H1 (cell line): Measurements from ENCODE around the gene BLTP3B. TPM values are rescaled to one million over a fixed set of nuclear protein-coding genes. Genes with fewer than 3 reads are reported as not detected.

Experiments used
- CTCF ChIA-PET: fragments of 300-600 bp; sonication (Branson Sonifier 250); formaldehyde crosslinking; loops from one replicate; lab custom pipeline; 2021; ENCODE audit not compliant: partially characterized antibody; lab: Charles Lee
- POLR2A ChIA-PET: fragments of 300-600 bp; sonication (Branson Sonifier 250); formaldehyde crosslinking; loops from one replicate; lab custom pipeline; 2021; ENCODE audit warnings: inconsistent platforms; ENCODE audit not compliant: partially characterized antibody; lab: Charles Lee
- DNase-seq, 2 experiments: peaks; one replicate each; pipeline versions ENCODE4 v3.0.0 to v3.0.0-alpha.2; 2010 to 2022; ENCODE audit warnings: low spot score in 2 of 2, low read depth in 1 of 2, mixed read lengths in 1 of 2
- FAIRE-seq: peaks from 2 replicates; lab custom pipeline; 2011; peaks lifted over from hg19 to GRCh38; lab: Jason Lieb, UNC
- H2AFZ ChIP-seq: 2 replicates; pipeline ENCODE4 v1.8.1; 2012; ENCODE audit warnings: low read length, inconsistent platforms
- H2AK5ac ChIP-seq: 2 replicates; pipeline ENCODE4 v1.6.1; 2013; ENCODE audit warnings: low read depth, low read length
- H2BK120ac ChIP-seq: replicated peaks from 2 replicates; pipeline ENCODE3; 2013; ENCODE audit warnings: low read depth, low read length, inconsistent platforms
- H2BK12ac ChIP-seq: 2 replicates; pipeline ENCODE4 v1.6.1; 2013; ENCODE audit warnings: low read depth, low read length
- H2BK15ac ChIP-seq: 2 replicates; pipeline ENCODE4 v1.6.1; 2013; ENCODE audit warnings: low read length
- H2BK20ac ChIP-seq: 2 replicates; pipeline ENCODE4 v1.6.1; 2013; ENCODE audit warnings: low read length
- H2BK5ac ChIP-seq: 2 replicates; pipeline ENCODE4 v1.6.1; 2013; ENCODE audit warnings: low read depth, low read length
- H3K14ac ChIP-seq: 2 replicates; pipeline ENCODE4 v1.6.1; 2013; ENCODE audit warnings: inconsistent platforms; ENCODE audit not compliant: insufficient read length
- H3K18ac ChIP-seq: 2 replicates; pipeline ENCODE4 v1.6.1; 2013; ENCODE audit warnings: low read length; ENCODE audit errors: extremely low read depth
- H3K23ac ChIP-seq: 2 replicates; pipeline ENCODE4 v1.6.1; 2013; ENCODE audit warnings: inconsistent platforms; ENCODE audit not compliant: insufficient read length
- H3K23me2 ChIP-seq: 2 replicates; pipeline ENCODE4 v1.6.1; 2013; ENCODE audit warnings: low read depth, low read length
- H3K27ac ChIP-seq: 2 replicates; pipeline ENCODE4 v1.6.1; 2011; ENCODE audit warnings: low read depth, low read length, inconsistent platforms
- H3K27me3 ChIP-seq, 4 experiments: replicated peaks in 1 of 4; 1 replicate in 1 of 4; 2 replicates in 3 of 4; pipeline versions ENCODE4 v1.6.1 to v1.8.1; 2011 to 2013; ENCODE audit warnings: low read length in 3 of 4, mild to moderate bottlenecking in 3 of 4, inconsistent platforms in 2 of 4, mixed read lengths in 2 of 4, moderate library complexity in 1 of 4; ENCODE audit not compliant: control insufficient read depth in 3 of 4, insufficient read depth in 3 of 4; ENCODE audit errors: extremely low read depth in 1 of 4
- H3K36me3 ChIP-seq, 4 experiments: 2 replicates each; pipeline versions ENCODE4 v1.6.1 to v1.8.1; 2011 to 2013; ENCODE audit warnings: mild to moderate bottlenecking in 4 of 4, low read length in 3 of 4, moderate library complexity in 2 of 4, control low read depth in 1 of 4, inconsistent platforms in 1 of 4; ENCODE audit not compliant: insufficient read depth in 4 of 4, control insufficient read depth in 2 of 4
- H3K4ac ChIP-seq: replicated peaks from 2 replicates; pipeline ENCODE3; 2013; ENCODE audit warnings: low read length, low read depth, mixed read lengths, inconsistent platforms; ENCODE audit not compliant: insufficient read length
- H3K4me1 ChIP-seq, 4 experiments: replicated peaks in 1 of 4; 1 replicate in 1 of 4; 2 replicates in 3 of 4; pipeline versions ENCODE4 v1.6.1 to v1.8.1; 2011 to 2013; ENCODE audit warnings: low read length in 3 of 4, inconsistent platforms in 2 of 4, mixed read lengths in 1 of 4; ENCODE audit not compliant: insufficient read depth in 4 of 4, control insufficient read depth in 3 of 4
- H3K4me2 ChIP-seq, 2 experiments: 2 replicates each; pipeline versions ENCODE4 v1.6.1 to v1.8.1; 2011 to 2013; ENCODE audit warnings: low read depth in 2 of 2, low read length in 2 of 2, control low read depth in 1 of 2, inconsistent platforms in 1 of 2, mild to moderate bottlenecking in 1 of 2; ENCODE audit not compliant: insufficient read depth in 1 of 2
- H3K4me3 ChIP-seq, 4 experiments: fragments of 200-600, 300-600 bp in 1 of 4; sonication (generic), shearing (Covaris generic), sonication (Bioruptor Twin) in 1 of 4; 2 replicates each; pipeline versions ENCODE4 v1.5.1 to v1.8.1; 2011 to 2016; ENCODE audit warnings: low read length in 4 of 4, low read depth in 3 of 4, control low read depth in 2 of 4, inconsistent platforms in 2 of 4, mild to moderate bottlenecking in 2 of 4, mixed read lengths in 1 of 4, moderate library complexity in 1 of 4; ENCODE audit not compliant: insufficient read depth in 2 of 4; ENCODE audit errors: extremely low read depth in 1 of 4
- H3K56ac ChIP-seq: replicated peaks from 2 replicates; pipeline ENCODE3; 2013; ENCODE audit warnings: low read depth, mild to moderate bottlenecking, mixed read lengths, low read length, inconsistent platforms; ENCODE audit not compliant: insufficient read length
- H3K79me1 ChIP-seq: 2 replicates; pipeline ENCODE4 v1.6.1; 2013; ENCODE audit warnings: low read depth, low read length, control low read depth
- H3K79me2 ChIP-seq, 2 experiments: 2 replicates each; pipeline versions ENCODE4 v1.6.1 to v1.8.1; 2012 to 2013; ENCODE audit warnings: low read length in 2 of 2, mild to moderate bottlenecking in 2 of 2, inconsistent platforms in 1 of 2; ENCODE audit not compliant: insufficient read depth in 2 of 2, control insufficient read depth in 1 of 2
- H3K9ac ChIP-seq, 4 experiments: replicated peaks in 1 of 4; 1 replicate in 1 of 4; 2 replicates in 3 of 4; pipeline versions ENCODE4 v1.6.1 to v1.8.1; 2011 to 2013; ENCODE audit warnings: low read depth in 3 of 4, low read length in 3 of 4, control low read depth in 2 of 4, mild to moderate bottlenecking in 2 of 4, moderate library complexity in 2 of 4, inconsistent platforms in 1 of 4; ENCODE audit errors: extremely low read depth in 1 of 4
- H3K9me3 ChIP-seq, 2 experiments: 2 replicates each; pipeline versions ENCODE4 v1.6.1 to v1.8.1; 2012 to 2013; ENCODE audit warnings: mild to moderate bottlenecking in 2 of 2, moderate library complexity in 2 of 2, control low read depth in 1 of 2, inconsistent platforms in 1 of 2, low read depth in 1 of 2, low read length in 1 of 2, mixed read lengths in 1 of 2; ENCODE audit not compliant: insufficient read depth in 2 of 2
- H4K20me1 ChIP-seq, 2 experiments: replicated peaks in 1 of 2; 2 replicates each; pipeline versions ENCODE3 to v1.8.1; 2011 to 2013; ENCODE audit warnings: inconsistent platforms in 2 of 2, low read length in 2 of 2, mild to moderate bottlenecking in 1 of 2; ENCODE audit not compliant: insufficient read depth in 2 of 2, control insufficient read depth in 1 of 2
- H4K5ac ChIP-seq: 2 replicates; pipeline ENCODE4 v1.6.1; 2013; ENCODE audit warnings: low read length, low read depth, mixed read lengths, inconsistent platforms; ENCODE audit not compliant: insufficient read length
- H4K8ac ChIP-seq: 2 replicates; pipeline ENCODE4 v1.8.0; 2013; ENCODE audit warnings: mild to moderate bottlenecking, moderate library complexity, low read length, inconsistent platforms; ENCODE audit not compliant: insufficient read depth; ENCODE audit errors: extremely low read depth
- H4K91ac ChIP-seq: replicated peaks from 2 replicates; pipeline ENCODE3; 2013; ENCODE audit warnings: low read length, mixed read lengths, inconsistent platforms; ENCODE audit not compliant: insufficient read length
- BRCA1 ChIP-seq: IDR thresholded peaks from 2 replicates; pipeline ENCODE4 v1.6.1; 2012; ENCODE audit warnings: low read depth, low read length, improper control_type of control experiment
- CTBP2 ChIP-seq: IDR thresholded peaks from 2 replicates; pipeline ENCODE4 v1.7.0; 2011; ENCODE audit warnings: borderline replicate concordance, mild to moderate bottlenecking, moderate library complexity, mixed read lengths, low read length; ENCODE audit not compliant: insufficient read depth, insufficient read length
- MAX ChIP-seq: IDR thresholded peaks from 2 replicates; pipeline ENCODE4 v1.6.1; 2012; ENCODE audit warnings: inconsistent platforms
- RNF2 ChIP-seq: fragments of 200-900, 300-1000 bp; sonication (generic); IDR thresholded peaks from 2 replicates; pipeline ENCODE4 v1.7.1; 2016; ENCODE audit warnings: borderline replicate concordance, low read depth, mild to moderate bottlenecking, antibody characterized with exemption, low read length; ENCODE audit not compliant: poor library complexity, severe bottlenecking; ENCODE audit errors: missing control alignments
- SIN3A ChIP-seq, 2 experiments: IDR thresholded peaks in 1 of 2; conservative IDR thresholded peaks in 1 of 2; 2 replicates each; pipeline ENCODE4 v1.6.1; 2011 to 2012; ENCODE audit warnings: low read length in 2 of 2, improper control_type of control experiment in 1 of 2, low read depth in 1 of 2, mild to moderate bottlenecking in 1 of 2
- SIRT6 ChIP-seq: IDR thresholded peaks from one replicate; pipeline ENCODE4 v1.7.1; 2012; ENCODE audit warnings: low read length, inconsistent platforms
- USF2 ChIP-seq: IDR thresholded peaks from 2 replicates; pipeline ENCODE4 v1.6.1; 2011; ENCODE audit warnings: low read length, improper control_type of control experiment
- WGBS, 2 experiments: shearing (Covaris generic) in 1 of 2; methylation state at CpG; one replicate each; pipeline versions ENCODE4 v1.1.6 to v1.1.7; 2013 to 2015; ENCODE audit warnings: low lambda C conversion rate in 2 of 2, mixed read lengths in 2 of 2, inconsistent platforms in 1 of 2, low coverage in 1 of 2, missing lambda C conversion rate in 1 of 2; ENCODE audit not compliant: insufficient replicate concordance in 2 of 2, insufficient coverage in 1 of 2, insufficient read length in 1 of 2; ENCODE audit errors: extremely low coverage in 1 of 2, missing lambda C conversion rate in 1 of 2; 5-methylcytosine and 5-hydroxymethylcytosine counted together
- polyA plus RNA-seq, 7 experiments: library from polyadenylated mRNA; depleted of rRNA in 3 of 7; stranded (reverse) in 5 of 7; unstranded in 2 of 7; fragments of >200 nt in 5 of 7; fragments of 200-250 nt in 2 of 7; gene quantifications; 1 replicate in 5 of 7; 2 replicates in 1 of 7; 4 replicates in 1 of 7; pipeline versions ENCODE4 v1.2.1 to v1.2.3, GENCODE V29; 2011 to 2013; ENCODE audit warnings: missing spikeins in 2 of 7, mixed read lengths in 2 of 7
- total RNA-seq: library from RNA; stranded (reverse); fragmentation: NEBNext Ultra II Directional; extraction: Animal tissue kit (Norgen Biotek cat#: 25700); gene quantifications from 2 replicates; pipeline ENCODE4 v1.2.1, GENCODE V29; 2021

The BLTP3B gene
- total and polyA plus RNA-seq, 2 of the 8 experiments (the other 6 are each of a cell fraction or from before 2014, with no cell fraction given): 7.0 to 28.6 TPM

GRCh38 chr12:100187068-100187467 is 44.4 kb upstream of the BLTP3B start:
- H3K27me3 ChIP-seq: no peaks in the 10 kb centered on the region
- peaks cover 0 to 7% (median 1%) of the 10 kb centered on the region in 4 experiments; a peak in 3 of 8 replicates for H3K36me3 ChIP-seq
- H3K4me1 ChIP-seq: peaks cover 0 to 2% (median 0%) of the 10 kb centered on the region in 4 experiments; a peak in 2 of 7 replicates
- no peak overlapping the region for H2BK5ac ChIP-seq
- ChIA-PET CTCF (interaction anchor here (1.2 to 3.6 kb wide), 4 partner anchors 8 to 33 kb away, joined by 4 to 15 read pairs (median 6); no protein-coding TSS in a partner anchor), POLR2A (interaction anchor here (0.9 to 1.0 kb wide), 2 partner anchors 9 to 13 kb away, joined by 3 read pairs; no protein-coding TSS in a partner anchor)
- no peak overlapping the region for H4K8ac ChIP-seq
- no peak overlapping the region for H3K23ac ChIP-seq
- no peaks in the 10 kb centered on the region; a peak in 2 of 4 replicates for H3K79me2 ChIP-seq
- H4K20me1 ChIP-seq: no peaks in the 10 kb centered on the region
- WGBS, 2 experiments: 88% methylated on average over 5 of the region's 5 CpGs; no CpG with 5 or more reads in 1 of the 2 experiments
- H3K9ac ChIP-seq: no peak overlapping the region
- no peak overlapping the region for H2BK20ac ChIP-seq
- H4K91ac ChIP-seq: no peak overlapping the region
- no peak overlapping the region for H2BK15ac ChIP-seq
- DNase-seq (no peak), FAIRE-seq (no peak)
- H3K4me3 ChIP-seq: no peak overlapping the region
- no peaks in the 10 kb centered on the region for H3K9me3 ChIP-seq
- H4K5ac ChIP-seq: no peak overlapping the region
- H2AFZ ChIP-seq: no peak overlapping the region
- H3K23me2 ChIP-seq: no peaks in the 10 kb centered on the region
- H2BK12ac ChIP-seq: no peak overlapping the region
- H3K18ac ChIP-seq: no peak overlapping the region
- no peak overlapping the region for H3K56ac ChIP-seq
- no peak overlapping the region for H2BK120ac ChIP-seq
- H3K27ac ChIP-seq: no peak overlapping the region
- no peak overlapping the region for H3K4me2 ChIP-seq
- no peak overlapping the region for H3K4ac ChIP-seq
- no peak overlapping the region for H3K14ac ChIP-seq
- no peak overlapping the region for H2AK5ac ChIP-seq
- H3K79me1 ChIP-seq: no peaks in the 10 kb centered on the region; the same call in 1 of the 2 replicates
- TF ChIP-seq CTBP2 (no peak), SIN3A (conservative IDR thresholded peaks at IDR 0.05 in 1 of 2, IDR thresholded peaks at IDR 0.05 in 1 of 2; ENCODE audit: low read depth in 1 of 2, low read length in 2 of 2) (no peak), MAX (no peak), SIRT6 (no peak), USF2 (no peak), BRCA1 (no peak), RNF2 (no peak)
